Tibial nerve (tissue), 4 donors: Measurements from ENCODE around the gene SELL. TPM values are rescaled to one million over a fixed set of nuclear protein-coding genes. Genes with fewer than 3 reads are reported as not detected.

Source experiments
- DNase-seq, 2 donors: peaks; one replicate each; pipeline ENCODE4 v3.0.0-alpha.2; 2019; ENCODE audit warnings: low spot score in 2 of 2
- H3K27ac ChIP-seq, 4 donors: fragments of 200-600 bp; sonication (generic) in 3 of 4; one replicate each; pipeline ENCODE4 v1.5.1; 2017 to 2019; ENCODE audit warnings: mild to moderate bottlenecking in 1 of 4
- H3K27me3 ChIP-seq, 2 donors: fragments of 200-600 bp; sonication (generic) in 1 of 2; one replicate each; pipeline versions ENCODE4 v1.5.1 to v1.6.0; 2017 to 2019
- H3K36me3 ChIP-seq, 3 donors: fragments of 200-600 bp; sonication (generic); one replicate each; pipeline ENCODE4 v1.5.1; 2018 to 2019
- H3K4me1 ChIP-seq, 4 donors: fragments of 200-600 bp; sonication (generic) in 3 of 4; one replicate each; pipeline ENCODE4 v1.5.1; 2017 to 2019
- H3K4me3 ChIP-seq, 4 donors: fragments of 200-600 bp; sonication (generic) in 3 of 4; one replicate each; pipeline ENCODE4 v1.5.1; 2017 to 2019; ENCODE audit warnings: mild to moderate bottlenecking in 1 of 4, moderate library complexity in 1 of 4
- H3K9me3 ChIP-seq, 4 donors: fragments of 200-600 bp; sonication (generic) in 3 of 4; one replicate each; pipeline ENCODE4 v1.5.1; 2017 to 2019
- CTCF ChIP-seq, 5 experiments: fragments of 200-600 bp in 3 of 5; fragments of 450-650 bp in 2 of 5; sonication (generic) in 3 of 5; IDR thresholded peaks; one replicate each; pipeline ENCODE4 v1.5.1; 2016 to 2019; ENCODE audit warnings: antibody characterized with exemption in 5 of 5, mild to moderate bottlenecking in 3 of 5, moderate library complexity in 2 of 5
- EP300 ChIP-seq, 2 donors: sonication (generic); formaldehyde crosslinking; IDR thresholded peaks; one replicate each; pipeline ENCODE4 v1.6.1; 2017; ENCODE audit warnings: antibody characterized with exemption in 2 of 2, mild to moderate bottlenecking in 1 of 2
- POLR2A ChIP-seq, 2 donors: fragments of 450-650 bp; IDR thresholded peaks; one replicate each; pipeline ENCODE4 v1.6.1; 2017; ENCODE audit warnings: antibody characterized with exemption in 2 of 2, mild to moderate bottlenecking in 2 of 2, moderate library complexity in 2 of 2
- WGBS, 2 donors: methylation state at CpG; one replicate each; pipeline ENCODE4 v1.1.5; 2018; 5-methylcytosine and 5-hydroxymethylcytosine counted together
- total RNA-seq, 4 donors: library from RNA; depleted of rRNA; stranded (reverse); fragments of >200 nt; gene quantifications; one replicate each; pipeline ENCODE4 v1.1.0, GENCODE V29; 2016

SELL gene
- total RNA-seq, 4 donors from 2014 or later: 2.1 to 5.0 (median 3.4) TPM

GRCh38 chr1:169707912-169708604 lies 3.4 kb downstream of the SELL start:
- DNase-seq: no peak
- Histone ChIP-seq H3K36me3 (no peaks in the 10 kb centered on the region), H3K4me3 (no peak overlapping the region), H3K27me3 (no peaks in the 10 kb centered on the region), H3K9me3 (peaks cover 0 to 5% (median 0%) of the 10 kb centered on the region in 4 donors), H3K27ac (no peak overlapping the region), H3K4me1 (peaks cover 0 to 12% (median 0%) of the 10 kb centered on the region in 4 donors)
- TF ChIP-seq CTCF (IDR thresholded peaks at IDR 0.05) (no peak), EP300 (IDR thresholded peaks at IDR 0.05) (no peak), POLR2A (IDR thresholded peaks at IDR 0.05) (no peak)
- WGBS, 2 donors: 72 to 73% methylated on average over 9 of the region's 9 CpGs

GRCh38 chr1:169704797-169705196 lies 6.6 kb downstream of the SELL start:
- DNase-seq: no peak
- WGBS, 2 donors: 75 to 79% methylated on average over 2 of the region's 2 CpGs

GRCh38 chr1:169701261-169702005 lies 10.0 kb downstream of the SELL start:
- Histone ChIP-seq H3K4me1 (no peaks in the 10 kb centered on the region), H3K27ac (no peak overlapping the region), H3K4me3 (no peak overlapping the region), H3K27me3 (no peaks in the 10 kb centered on the region), H3K36me3 (no peaks in the 10 kb centered on the region), H3K9me3 (no peaks in the 10 kb centered on the region)
- WGBS, 2 donors: 90 to 94% methylated on average over 2 of the region's 2 CpGs
- TF ChIP-seq POLR2A (IDR thresholded peaks at IDR 0.05) (no peak), EP300 (IDR thresholded peaks at IDR 0.05) (no peak), CTCF (IDR thresholded peaks at IDR 0.05) (no peak)
- DNase-seq: no peak

More at GRCh38 chr1:169704797-169705196, 6.6 kb downstream of the SELL start:
- TF ChIP-seq POLR2A (IDR thresholded peaks at IDR 0.05) (no peak), CTCF (IDR thresholded peaks at IDR 0.05) (no peak), EP300 (IDR thresholded peaks at IDR 0.05) (no peak)
- Histone ChIP-seq H3K27me3 (no peaks in the 10 kb centered on the region), H3K4me1 (no peaks in the 10 kb centered on the region), H3K36me3 (no peaks in the 10 kb centered on the region), H3K9me3 (no peaks in the 10 kb centered on the region), H3K4me3 (no peak overlapping the region), H3K27ac (no peak overlapping the region)

DNA sequence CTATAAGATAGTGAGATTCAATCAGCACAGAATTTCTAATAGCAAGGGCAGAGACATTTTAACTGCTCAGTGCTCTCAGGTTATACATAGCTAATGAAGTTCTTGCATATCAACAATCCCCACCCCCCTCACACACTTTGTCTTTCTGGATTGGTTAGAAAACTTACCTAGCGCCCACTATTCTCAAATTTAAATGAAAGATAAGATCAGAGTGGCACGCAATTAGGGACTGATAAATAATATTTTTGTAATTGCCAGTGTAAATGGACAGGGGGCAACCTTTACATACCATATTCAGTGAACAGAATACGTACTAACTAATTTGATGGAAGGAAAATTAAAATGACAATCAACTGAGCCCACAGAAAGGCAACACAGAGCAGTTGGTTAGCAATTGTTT lies 11.7 kb downstream of the SELL start:
- Histone ChIP-seq H3K4me3 (no peak overlapping the region), H3K4me1 (peaks cover 0 to 4% (median 0%) of the 10 kb centered on the region in 4 donors), H3K36me3 (no peaks in the 10 kb centered on the region), H3K27ac (no peak overlapping the region), H3K9me3 (no peaks in the 10 kb centered on the region), H3K27me3 (no peaks in the 10 kb centered on the region)
- WGBS, 2 donors: 60 to 75% methylated on average over 3 of the region's 3 CpGs
- no peak for TF ChIP-seq EP300 (IDR thresholded peaks at IDR 0.05)
- no peak for TF ChIP-seq CTCF (IDR thresholded peaks at IDR 0.05)
- no peak for TF ChIP-seq POLR2A (IDR thresholded peaks at IDR 0.05)
- no peak for DNase-seq

DNA sequence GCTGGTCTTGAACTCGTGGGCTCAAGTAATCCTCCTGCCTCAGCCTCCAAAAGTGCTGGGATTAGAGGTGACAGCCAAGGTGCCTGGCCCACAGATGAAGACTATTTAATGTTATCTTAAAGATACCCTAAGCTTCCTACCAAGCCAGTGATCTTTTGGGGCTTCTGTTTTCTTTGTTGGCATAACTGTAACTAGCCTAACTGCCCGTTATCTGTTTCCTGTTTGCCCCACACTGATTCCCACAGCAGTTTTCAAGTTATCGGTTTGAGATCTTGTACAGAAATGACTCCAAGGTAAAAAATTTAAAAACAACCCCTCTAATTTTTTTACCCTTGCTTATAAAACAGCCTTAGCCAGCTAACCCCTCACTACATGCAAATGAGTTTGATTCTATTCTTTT lies 12.4 kb downstream of the SELL start:
- Histone ChIP-seq H3K4me1 (peaks cover 0 to 9% (median 0%) of the 10 kb centered on the region in 4 donors), H3K27ac (no peak overlapping the region), H3K36me3 (no peaks in the 10 kb centered on the region), H3K9me3 (no peaks in the 10 kb centered on the region), H3K4me3 (no peak overlapping the region), H3K27me3 (no peaks in the 10 kb centered on the region)
- WGBS, 2 donors: 78 to 83% methylated on average over 3 of the region's 3 CpGs
- no peak for DNase-seq
- TF ChIP-seq POLR2A (IDR thresholded peaks at IDR 0.05) (no peak), CTCF (IDR thresholded peaks at IDR 0.05) (no peak), EP300 (IDR thresholded peaks at IDR 0.05) (no peak)
